GM19035 (cell line): ENCODE data around the gene ADI1.
"Not testable (repeated sequence)": the region's sequence is repeated elsewhere in the genome, so short reads cannot be mapped to it uniquely, and the experiment has no call there.

Experiments
- ATAC-seq: cut with Tn5 transposase; IDR thresholded peaks from one replicate; pipeline ENCODE4 v1.9.1; 2021; ENCODE audit not compliant: unreplicated experiment

ADI1 gene

GRCh38 chr2:3529316-3530025, 10.1 kb upstream of the ADI1 start:
- no peak for ATAC-seq

- ATAC-seq: no peak
Observed at GRCh38 chr2:3527886-3528785, 8.8 kb upstream of the ADI1 start.

DNA sequence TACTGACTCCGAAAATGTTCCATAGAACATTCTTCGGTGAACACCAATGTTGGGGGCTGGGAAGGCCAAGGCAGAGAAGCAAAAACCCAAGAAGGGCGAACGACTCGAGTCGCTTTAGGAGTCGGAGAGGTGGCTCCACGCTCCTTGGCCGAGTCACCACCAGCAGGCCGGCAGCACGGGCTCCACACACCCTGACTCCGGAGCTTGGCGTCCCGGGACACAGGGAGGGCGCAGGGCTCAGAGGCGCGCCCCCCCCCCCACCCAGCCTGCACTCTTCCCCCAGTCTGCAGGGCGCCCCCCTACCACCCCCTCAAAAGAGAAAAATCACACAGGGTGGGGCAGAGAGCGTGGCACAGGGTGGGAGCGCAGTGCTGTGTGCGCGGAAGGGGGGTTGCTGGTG, 7.5 kb upstream of the ADI1 start:
- ATAC-seq: no peak

- ATAC-seq: no peak
Observed at GRCh38 chr2:3523551-3524041, 4.3 kb upstream of the ADI1 start.

DNA sequence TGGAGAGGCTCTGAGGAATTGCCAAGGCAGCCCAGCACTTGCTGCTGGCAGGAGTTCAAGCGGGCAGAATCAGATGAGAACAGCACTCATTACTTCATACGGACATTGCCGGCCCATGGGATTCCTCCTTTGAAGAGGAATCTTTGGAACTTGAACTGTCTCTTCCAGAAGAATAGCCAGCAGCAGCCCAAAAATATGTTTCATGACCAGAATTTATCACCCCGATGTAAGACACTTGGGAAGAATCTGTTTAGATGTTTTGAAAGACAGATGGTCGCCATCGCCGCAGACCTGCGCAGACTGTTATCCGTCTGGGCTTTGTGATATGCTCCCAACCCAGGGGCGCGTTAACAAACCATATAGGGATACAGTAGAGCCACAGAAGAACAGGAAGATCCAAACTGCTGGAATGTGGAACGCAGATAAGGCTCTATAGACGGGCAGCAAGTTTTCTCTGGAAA, 3.7 kb upstream of the ADI1 start:
- no peak for ATAC-seq

- ATAC-seq: no peak
Observed at GRCh38 chr2:3520591-3520990, 1.3 kb upstream of the ADI1 start.

DNA sequence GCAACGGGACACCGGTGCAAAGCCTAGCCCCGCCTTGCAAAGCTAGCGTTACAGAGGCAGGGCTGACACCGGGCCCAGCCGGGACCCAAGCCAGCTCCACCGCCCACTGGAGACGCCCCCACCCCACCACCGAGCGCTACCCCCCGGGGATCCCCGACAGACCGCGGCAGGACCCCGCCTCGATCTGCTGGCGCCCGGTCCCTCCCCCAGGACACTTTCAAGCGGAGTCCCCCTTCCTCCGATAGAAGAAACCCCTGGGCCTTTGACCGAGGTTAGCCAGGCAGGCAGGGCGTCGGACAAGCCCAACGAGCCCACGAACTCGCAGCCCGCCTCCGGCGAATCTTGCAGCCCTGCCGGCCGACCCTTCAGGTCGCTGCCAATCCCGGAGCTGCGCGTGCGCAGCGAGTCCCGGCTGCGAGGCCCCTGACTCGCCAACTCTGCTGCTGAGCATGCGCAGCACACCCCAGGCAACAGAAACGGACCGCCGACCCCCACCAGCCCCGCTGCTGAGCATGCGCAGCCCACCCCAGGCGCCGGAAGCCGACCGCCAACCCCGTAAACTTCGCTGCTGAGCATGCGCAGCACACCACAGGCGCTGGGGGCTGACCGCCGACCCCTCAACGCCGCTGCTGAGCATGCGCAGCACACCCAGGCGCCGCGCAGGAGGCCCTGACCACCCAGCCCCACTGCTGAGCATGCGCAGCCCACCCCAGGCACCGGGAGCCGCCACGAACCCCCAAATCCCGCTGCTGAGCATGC, 656 bp downstream of the ADI1 start:
- peak; percentile 80 for ATAC-seq

GRCh38 chr2:3517948-3518495, 1.3 kb downstream of the ADI1 start:
- ATAC-seq: no peak

- ATAC-seq: no peak
Observed at GRCh38 chr2:3516831-3517230, 2.5 kb downstream of the ADI1 start.

GRCh38 chr2:3515438-3515837, 3.9 kb downstream of the ADI1 start:
- not testable (repeated sequence) for ATAC-seq

DNA sequence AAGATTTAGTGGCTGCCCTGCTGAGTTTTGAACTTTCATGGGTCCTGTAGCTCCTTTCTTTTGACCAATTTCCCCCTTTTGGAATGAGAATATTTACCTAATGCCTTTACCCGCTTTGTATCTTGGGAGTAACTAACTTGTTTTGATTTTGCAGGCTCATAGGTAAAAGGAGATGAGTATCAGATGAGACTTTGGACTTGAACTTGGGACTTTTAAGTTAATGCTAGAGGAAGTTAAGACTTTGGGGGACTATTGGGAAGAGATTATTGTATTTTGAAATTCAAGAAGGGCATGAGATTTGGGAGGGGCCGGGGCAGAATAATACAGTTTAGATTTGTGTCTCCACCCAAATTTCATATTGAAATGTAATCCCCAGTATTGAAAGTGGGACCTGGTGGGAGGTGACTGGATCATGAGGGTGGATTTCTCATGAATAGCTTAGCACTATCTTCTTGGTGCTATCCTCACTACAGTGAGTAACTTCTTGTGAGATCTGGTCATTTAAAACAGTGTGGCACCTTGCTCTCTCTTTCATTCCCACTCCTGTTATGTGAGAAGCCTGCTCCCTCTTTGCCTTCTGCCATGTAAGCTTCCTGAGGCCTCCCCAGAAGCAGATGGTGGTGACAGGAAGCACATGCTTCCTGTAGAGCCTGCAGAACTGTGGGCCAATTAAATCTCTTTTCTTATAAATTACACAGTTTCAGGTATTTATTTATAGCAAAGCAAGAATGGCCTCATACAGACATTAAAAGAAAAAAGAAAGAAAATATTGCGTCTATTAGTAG, 6.1 kb downstream of the ADI1 start:
- ATAC-seq: no peak

- ATAC-seq: no peak
Observed at GRCh38 chr2:3512086-3512485, 7.2 kb downstream of the ADI1 start.

DNA sequence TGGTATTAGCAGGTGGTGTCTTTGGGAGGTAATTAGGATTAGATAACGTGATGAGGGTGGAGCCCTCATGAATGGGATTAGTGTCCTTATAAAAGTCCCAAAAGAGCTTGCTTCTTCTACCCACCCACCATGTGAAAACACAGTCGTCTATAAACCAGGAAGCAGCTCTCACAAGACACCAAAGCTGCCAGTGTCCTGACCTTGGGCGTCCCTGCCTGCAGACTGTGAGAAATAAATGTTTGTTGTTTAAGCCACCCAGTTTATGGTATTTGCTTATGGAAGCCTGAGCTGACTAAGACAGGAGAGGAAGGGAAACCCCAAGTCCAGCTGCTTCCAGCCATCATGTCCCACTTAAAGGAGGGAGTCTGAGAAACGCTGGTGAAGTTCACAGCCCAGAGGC, 13.6 kb downstream of the ADI1 start:
- ATAC-seq: no peak

- ATAC-seq: no peak
Observed at GRCh38 chr2:3504741-3505140, 14.6 kb downstream of the ADI1 start.

- no peak for ATAC-seq
Observed at GRCh38 chr2:3503483-3503882, 15.8 kb downstream of the ADI1 start.

GRCh38 chr2:3503046-3503445, 16.3 kb downstream of the ADI1 start:
- no peak for ATAC-seq

- no peak for ATAC-seq
Observed at GRCh38 chr2:3500326-3500899, 18.9 kb downstream of the ADI1 start.

GRCh38 chr2:3498783-3499394, 20.4 kb downstream of the ADI1 start:
- no peak for ATAC-seq

- not testable (repeated sequence) for ATAC-seq
Observed at GRCh38 chr2:3496708-3497080, 22.6 kb downstream of the ADI1 start.
